ENCODE results near the gene PARD3B. TPM values are rescaled to one million over a fixed set of nuclear protein-coding genes. Genes with fewer than 3 reads are reported as not detected.

PARD3B gene
- total RNA-seq, 1 experiment from 2014 or later: 10.1 TPM

GRCh38 chr2:205094031-205094430, 548.8 kb downstream of the PARD3B start:
- Mint-ChIP-seq H3K9me3 (ENCODE audit: low read depth, unreplicated experiment) (peaks cover 2% of the 10 kb centered on the region), H3K4me3 (ENCODE audit: low read depth, unreplicated experiment) (no peak overlapping the region), H3K4me1 (ENCODE audit: low read depth, unreplicated experiment) (no peaks in the 10 kb centered on the region), H3K27ac (ENCODE audit: unreplicated experiment) (no peak overlapping the region), H3K36me3 (ENCODE audit: insufficient read depth, unreplicated experiment) (no peaks in the 10 kb centered on the region), H3K27me3 (ENCODE audit: unreplicated experiment) (no peaks in the 10 kb centered on the region)
- no peak for DNase-seq
- CTCF ChIA-PET: interaction anchor here (0.5 kb wide), 1 partner anchor 1160 kb away, joined by 3 read pairs; no protein-coding TSS in a partner anchor
- intact Hi-C loops (cut with micrococcal nuclease; ENCODE audit: unreplicated experiment): no loop called here
- BruUV-seq (replicated peaks): no TSS peak
- no peak for TF ChIP-seq CTCF (IDR thresholded peaks at IDR 0.05; ENCODE audit: unreplicated experiment)

DNA sequence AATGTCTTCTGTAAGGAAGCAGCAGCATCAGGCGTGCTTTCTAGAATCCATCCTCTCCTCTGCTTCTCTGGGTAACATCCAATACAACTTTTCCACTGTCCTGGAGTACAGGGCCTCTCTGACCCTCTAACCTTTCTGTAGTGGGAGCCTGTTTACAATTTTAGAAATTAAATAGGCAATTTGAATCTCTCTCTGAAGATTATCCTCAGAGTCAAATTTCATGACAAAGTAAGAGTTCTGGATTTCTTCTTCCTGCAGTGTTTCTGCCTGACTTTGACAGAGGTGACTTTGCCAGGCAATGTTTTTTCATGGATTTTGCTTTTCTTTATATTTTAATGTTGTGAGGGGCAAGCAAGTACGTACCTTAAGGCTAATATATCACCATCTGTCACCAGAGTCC, 558.4 kb downstream of the PARD3B start:
- CTCF ChIA-PET: no interaction called here
- Mint-ChIP-seq H3K4me3 (ENCODE audit: low read depth, unreplicated experiment) (no peak overlapping the region), H3K27ac (ENCODE audit: unreplicated experiment) (no peak overlapping the region), H3K9me3 (ENCODE audit: low read depth, unreplicated experiment) (no peaks in the 10 kb centered on the region), H3K36me3 (ENCODE audit: insufficient read depth, unreplicated experiment) (no peaks in the 10 kb centered on the region), H3K27me3 (ENCODE audit: unreplicated experiment) (no peaks in the 10 kb centered on the region), H3K4me1 (ENCODE audit: low read depth, unreplicated experiment) (no peaks in the 10 kb centered on the region)
- no peak for TF ChIP-seq CTCF (IDR thresholded peaks at IDR 0.05; ENCODE audit: unreplicated experiment)
- DNase-seq: no peak
- no TSS peak for BruUV-seq (replicated peaks)
- intact Hi-C loops (cut with micrococcal nuclease; ENCODE audit: unreplicated experiment): no loop called here

DNA sequence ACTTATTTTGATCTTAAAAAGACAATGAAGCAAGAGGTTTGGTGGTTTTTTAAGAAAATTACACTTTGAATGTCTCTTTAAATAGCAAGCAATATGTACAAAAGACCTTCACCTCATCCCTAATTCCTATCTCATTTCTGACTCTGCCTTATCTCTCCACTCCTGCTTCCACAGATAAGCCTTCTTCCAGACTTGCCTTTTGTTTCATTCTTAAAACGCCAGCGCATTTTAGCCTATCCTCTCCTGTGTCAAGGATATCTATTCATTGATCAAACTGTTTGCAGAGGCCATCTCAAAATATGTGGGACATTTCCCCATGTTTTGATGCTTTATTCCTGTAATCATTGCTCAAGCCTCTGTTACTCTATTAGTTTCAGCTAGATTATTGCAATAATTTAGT, 562.5 kb downstream of the PARD3B start:
- intact Hi-C loops (cut with micrococcal nuclease; ENCODE audit: unreplicated experiment): no loop called here
- no peak for DNase-seq
- CTCF ChIA-PET: no interaction called here
- no TSS peak for BruUV-seq (replicated peaks)
- Mint-ChIP-seq H3K4me3 (ENCODE audit: low read depth, unreplicated experiment) (no peak overlapping the region), H3K9me3 (ENCODE audit: low read depth, unreplicated experiment) (no peaks in the 10 kb centered on the region), H3K4me1 (ENCODE audit: low read depth, unreplicated experiment) (no peaks in the 10 kb centered on the region), H3K27ac (ENCODE audit: unreplicated experiment) (no peak overlapping the region), H3K36me3 (ENCODE audit: insufficient read depth, unreplicated experiment) (no peaks in the 10 kb centered on the region), H3K27me3 (ENCODE audit: unreplicated experiment) (no peaks in the 10 kb centered on the region)
- no peak for TF ChIP-seq CTCF (IDR thresholded peaks at IDR 0.05; ENCODE audit: unreplicated experiment)

- no peak overlapping the region for H3K4me3 Mint-ChIP-seq (ENCODE audit: low read depth, unreplicated experiment)
- no TSS peak for BruUV-seq (replicated peaks)
- no peaks in the 10 kb centered on the region for H3K27me3 Mint-ChIP-seq (ENCODE audit: unreplicated experiment)
Observed at GRCh38 chr2:205115511-205115910, 570.2 kb downstream of the PARD3B start.

More at GRCh38 chr2:205115511-205115910, 570.2 kb downstream of the PARD3B start:
- no peaks in the 10 kb centered on the region for H3K4me1 Mint-ChIP-seq (ENCODE audit: low read depth, unreplicated experiment)
- H3K27ac Mint-ChIP-seq (ENCODE audit: unreplicated experiment): no peak overlapping the region
- no peaks in the 10 kb centered on the region for H3K36me3 Mint-ChIP-seq (ENCODE audit: insufficient read depth, unreplicated experiment)
- intact Hi-C loops (cut with micrococcal nuclease; ENCODE audit: unreplicated experiment): no loop called here
- no peaks in the 10 kb centered on the region for H3K9me3 Mint-ChIP-seq (ENCODE audit: low read depth, unreplicated experiment)
- DNase-seq: no peak
- TF ChIP-seq CTCF (IDR thresholded peaks at IDR 0.05; ENCODE audit: unreplicated experiment): no peak
- CTCF ChIA-PET: no interaction called here
